Bronchial epithelial cell (primary cell): ENCODE data around the gene SSR4. TPM values are rescaled to one million over a fixed set of nuclear protein-coding genes. Genes with fewer than 3 reads are reported as not detected.

Experiments
- DNase-seq: peaks from one replicate; pipeline ENCODE4 v3.0.0-alpha.2; 2010; ENCODE audit warnings: low read depth
- FAIRE-seq: peaks from 2 replicates; lab custom pipeline; 2011; peaks lifted over from hg19 to GRCh38; lab: Jason Lieb, UNC
- H3K27me3 ChIP-seq: 2 replicates; pipeline ENCODE4 v1.5.1; 2011; ENCODE audit warnings: low read length; ENCODE audit not compliant: control insufficient read depth, insufficient read depth
- H3K36me3 ChIP-seq: 2 replicates; pipeline ENCODE4 v1.5.1; 2011; ENCODE audit warnings: low read length; ENCODE audit not compliant: control insufficient read depth, insufficient read depth
- H3K4me3 ChIP-seq: 2 replicates; pipeline ENCODE4 v1.5.1; 2011; ENCODE audit warnings: mild to moderate bottlenecking, low read depth, low read length, control low read depth
- CTCF ChIP-seq: IDR thresholded peaks from 2 replicates; pipeline ENCODE4 v1.5.1; 2011; ENCODE audit warnings: mild to moderate bottlenecking, moderate library complexity, low read length, control low read depth, inconsistent platforms; ENCODE audit not compliant: insufficient read depth, severe bottlenecking
- total RNA-seq: library from RNA; depleted of rRNA; stranded (reverse); fragments of >200 nt; gene quantifications from 2 replicates; pipeline ENCODE4 v1.2.1, GENCODE V29; 2014

SSR4 gene
- total RNA-seq, 1 donor from 2014 or later, result 136 TPM

DNA sequence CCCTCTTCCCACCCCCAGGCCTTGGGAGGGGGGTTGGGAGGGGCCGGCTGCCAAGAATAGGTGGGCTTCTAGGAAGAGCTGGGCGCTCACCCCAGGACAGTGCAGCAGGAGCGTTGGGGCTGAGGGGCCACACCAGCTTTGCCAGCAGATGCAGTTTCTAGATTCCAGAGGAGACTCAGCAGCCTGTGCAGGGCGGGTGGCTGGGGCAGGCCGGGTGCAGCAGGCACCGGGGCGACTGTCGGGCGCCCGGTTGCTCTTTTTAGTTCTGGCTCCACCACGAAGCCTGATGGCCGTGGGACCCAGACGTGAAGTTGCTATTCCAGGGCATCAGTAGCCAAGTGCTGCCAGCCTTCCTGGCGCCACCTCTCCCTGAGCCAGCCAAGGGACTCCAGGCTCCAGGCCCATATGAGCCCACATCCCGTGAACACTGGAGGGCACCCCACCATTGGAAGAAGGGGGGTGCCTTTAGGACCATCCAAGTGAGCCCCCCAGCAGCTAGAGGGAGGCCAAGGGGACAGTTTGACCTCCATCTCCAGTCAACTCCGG is 5.8 kb downstream of the SSR4 start:
- no peak overlapping the region for H3K4me3 ChIP-seq
- DNase-seq, result no peak
- no peak for FAIRE-seq
- peaks cover 5% of the 10 kb centered on the region for H3K36me3 ChIP-seq
- TF ChIP-seq CTCF, result no peak
- H3K27me3 ChIP-seq, result peaks cover 1% of the 10 kb centered on the region

GRCh38 chrX:153800746-153801145 is 6.3 kb downstream of the SSR4 start:
- no peak for TF ChIP-seq CTCF
- H3K27me3 ChIP-seq, result peaks cover 1% of the 10 kb centered on the region
- no peak overlapping the region for H3K4me3 ChIP-seq
- DNase-seq (no peak), FAIRE-seq (peak; percentile 7)
- peaks cover 5% of the 10 kb centered on the region for H3K36me3 ChIP-seq

DNA sequence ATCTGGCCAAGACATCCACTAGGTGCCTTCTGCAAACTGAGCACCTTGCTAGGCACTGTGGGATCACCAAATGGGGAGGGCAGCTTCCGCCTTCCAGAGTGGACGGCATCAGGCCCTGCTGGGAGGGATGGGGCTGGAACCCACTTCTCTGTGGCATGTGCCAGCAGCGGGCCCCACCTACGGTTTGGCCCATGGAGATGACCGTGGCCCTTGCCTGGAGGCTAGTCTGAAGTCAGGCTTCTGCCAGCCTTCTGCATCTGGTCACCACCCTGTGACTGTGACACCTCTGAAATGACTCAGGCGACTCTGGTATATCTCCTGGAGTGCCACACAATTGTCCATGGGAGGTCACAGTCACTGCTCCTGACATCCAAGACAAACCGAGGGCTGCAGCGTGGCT is 7.2 kb downstream of the SSR4 start:
- Histone ChIP-seq H3K36me3 (peaks cover 3% of the 10 kb centered on the region), H3K4me3 (no peak overlapping the region), H3K27me3 (peaks cover 1% of the 10 kb centered on the region)
- DNase-seq (no peak), FAIRE-seq (no peak)
- TF ChIP-seq CTCF, result no peak

GRCh38 chrX:153802513-153803045 is 8.1 kb downstream of the SSR4 start:
- DNase-seq (no peak), FAIRE-seq (no peak)
- TF ChIP-seq CTCF, result no peak
- H3K27me3 ChIP-seq, result peaks cover 1% of the 10 kb centered on the region
- H3K4me3 ChIP-seq, result no peak overlapping the region
- peaks cover 2% of the 10 kb centered on the region for H3K36me3 ChIP-seq

- no peak for TF ChIP-seq CTCF
- no peak for FAIRE-seq
- Histone ChIP-seq H3K36me3 (no peaks in the 10 kb centered on the region), H3K4me3 (no peak overlapping the region), H3K27me3 (peaks cover 1% of the 10 kb centered on the region)
- no peak for DNase-seq
Measured at GRCh38 chrX:153803211-153804099, 9.0 kb downstream of the SSR4 start.
